HG03135 (cell line): Measurements from ENCODE around the gene C12orf56.
"Not testable (repeated sequence)": the region's sequence is repeated elsewhere in the genome, so short reads cannot be mapped to it uniquely, and the experiment has no call there.

ENCODE experiments used
- ATAC-seq: cut with Tn5 transposase; IDR thresholded peaks from one replicate; pipeline ENCODE4 v1.9.1; 2021; ENCODE audit warnings: mild to moderate bottlenecking, moderate library complexity; ENCODE audit not compliant: unreplicated experiment

The C12orf56 gene

GRCh38 chr12:64387197-64387816, 3.3 kb downstream of the C12orf56 start:
- ATAC-seq = no peak

DNA sequence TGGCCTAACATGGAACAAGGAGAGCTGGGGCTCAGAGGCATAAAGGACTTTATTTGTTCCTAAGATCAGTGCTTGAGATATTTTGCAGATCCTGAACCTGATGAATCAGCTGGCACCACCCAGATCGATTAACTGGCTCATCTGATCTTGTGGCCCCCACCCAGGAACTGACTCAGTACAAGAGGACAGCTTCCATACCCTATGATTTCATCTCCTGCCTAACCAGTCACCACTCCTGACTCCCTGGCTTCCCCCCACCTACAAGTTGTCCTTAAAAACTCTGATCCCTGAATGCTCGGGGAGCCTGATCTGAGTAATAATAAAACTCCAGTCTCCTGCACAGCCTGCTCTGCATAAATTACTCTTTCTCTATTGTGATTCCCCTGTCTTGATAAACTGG, 5.1 kb downstream of the C12orf56 start:
- ATAC-seq = no peak

- no peak for ATAC-seq
These were observed 5.5 kb downstream of the C12orf56 start for GRCh38 chr12:64385019-64385418.

- no peak for ATAC-seq
These were observed 6.9 kb downstream of the C12orf56 start for GRCh38 chr12:64383675-64384074.

GRCh38 chr12:64362721-64363305, 27.7 kb downstream of the C12orf56 start:
- no peak for ATAC-seq

- not testable (repeated sequence) for ATAC-seq
These were observed 29.4 kb downstream of the C12orf56 start for GRCh38 chr12:64361173-64361572.

DNA sequence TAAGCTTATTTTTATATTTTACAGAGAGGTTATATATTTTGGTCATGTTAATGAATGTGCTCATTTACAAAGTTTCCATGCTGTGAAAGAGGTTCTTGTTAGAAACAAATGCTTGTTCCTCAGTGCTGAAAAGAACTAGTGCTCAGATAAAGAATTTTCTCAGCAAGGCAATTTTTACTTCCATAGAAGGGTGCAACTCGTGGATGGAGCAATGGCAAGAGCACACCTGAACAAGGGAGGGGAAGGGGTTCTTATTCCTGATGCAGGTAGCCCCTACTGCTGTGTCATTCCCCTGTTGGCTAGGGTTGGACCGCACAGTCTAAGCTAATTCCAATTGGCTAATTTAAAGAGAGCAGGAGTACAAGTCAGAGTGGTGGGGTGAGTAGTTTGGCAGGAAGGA, 34.3 kb downstream of the C12orf56 start:
- not testable (repeated sequence) for ATAC-seq

DNA sequence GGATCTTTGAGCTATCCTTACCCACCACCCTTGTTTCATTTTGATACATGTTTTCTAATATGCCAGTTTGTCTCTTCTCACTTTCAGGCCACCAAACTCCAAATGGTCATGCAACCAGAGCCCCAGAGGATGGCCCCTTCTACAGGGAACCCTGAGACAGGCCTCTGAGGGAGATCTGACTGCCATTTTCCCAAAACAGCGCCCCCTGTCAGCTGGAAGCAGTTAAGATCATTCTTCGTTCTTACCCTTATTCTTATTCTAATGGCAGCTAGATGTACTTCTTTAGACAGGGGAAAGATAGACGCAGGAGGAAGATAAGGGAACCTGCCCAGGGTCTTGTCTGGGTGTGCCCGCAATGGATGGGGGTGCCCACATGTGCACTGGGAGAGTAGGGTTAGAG, 38.4 kb downstream of the C12orf56 start:
- ATAC-seq = no peak

DNA sequence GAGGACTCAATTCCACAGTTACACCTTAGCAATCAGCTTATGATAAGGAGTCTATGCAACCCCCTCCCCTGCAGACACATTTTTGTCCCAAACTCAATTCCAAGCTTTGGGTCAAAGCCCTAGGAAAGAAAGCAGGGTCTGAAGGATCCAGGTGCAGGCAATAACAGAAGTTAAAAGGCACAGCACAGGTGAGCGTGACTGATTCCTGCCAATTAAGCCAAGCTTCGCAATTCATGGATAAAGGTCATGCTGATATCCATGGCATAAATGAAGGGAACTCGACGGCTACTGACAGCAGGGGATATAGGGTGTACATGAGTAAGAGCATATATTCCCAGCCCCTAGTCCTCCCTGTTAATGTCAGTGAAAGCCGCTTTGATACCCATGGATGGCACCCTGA, 39.3 kb downstream of the C12orf56 start:
- no peak for ATAC-seq

GRCh38 chr12:64347630-64348029, 42.9 kb downstream of the C12orf56 start:
- no peak for ATAC-seq

DNA sequence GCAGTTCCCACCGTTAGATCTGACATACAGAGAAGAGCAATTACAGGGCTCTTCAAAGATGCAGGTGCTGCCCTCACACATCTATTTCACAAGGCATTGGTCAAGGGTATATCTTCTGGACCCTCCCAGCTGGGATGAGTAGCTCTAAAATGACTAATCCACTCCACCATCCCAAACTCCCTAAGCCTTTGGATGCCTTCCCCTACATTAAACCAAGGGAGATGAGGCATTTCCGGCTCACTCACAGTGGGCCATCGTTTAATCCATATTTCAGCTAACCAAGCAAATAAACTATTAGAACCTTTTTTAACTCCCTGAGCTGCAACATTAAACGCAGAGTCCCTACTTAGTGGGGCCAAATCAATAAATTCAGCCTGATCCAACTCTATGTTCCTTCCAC, 45.9 kb downstream of the C12orf56 start:
- not testable (repeated sequence) for ATAC-seq

GRCh38 chr12:64340546-64340945, 50.0 kb downstream of the C12orf56 start:
- ATAC-seq = not testable (repeated sequence)

GRCh38 chr12:64335886-64336466, 54.6 kb downstream of the C12orf56 start:
- no peak for ATAC-seq

DNA sequence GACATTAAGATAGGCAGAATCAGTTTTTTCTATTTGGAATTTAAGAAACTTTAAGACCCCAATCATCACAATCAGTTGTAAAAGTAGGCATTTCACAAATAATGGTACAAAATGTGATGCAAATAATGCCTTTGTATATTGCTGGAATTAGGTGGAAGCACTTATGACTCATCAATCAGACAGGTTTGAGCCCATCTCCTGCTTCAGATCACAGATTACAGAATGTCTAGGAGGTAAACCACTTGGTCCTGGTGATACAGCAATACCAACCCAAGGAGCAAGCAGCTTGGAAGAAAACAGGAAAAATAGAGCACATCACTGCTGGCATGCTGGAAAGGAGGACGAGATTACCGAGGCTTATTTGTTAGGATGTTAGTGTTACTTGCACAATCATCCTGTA, 57.6 kb downstream of the C12orf56 start:
- ATAC-seq = no peak

GRCh38 chr12:64332296-64332695, 58.3 kb downstream of the C12orf56 start:
- ATAC-seq = no peak

GRCh38 chr12:64329031-64329710, 61.4 kb downstream of the C12orf56 start:
- not testable (repeated sequence) for ATAC-seq

GRCh38 chr12:64325055-64325454, 65.5 kb downstream of the C12orf56 start:
- ATAC-seq = no peak

GRCh38 chr12:64323476-64324225, 66.9 kb downstream of the C12orf56 start:
- no peak for ATAC-seq

DNA sequence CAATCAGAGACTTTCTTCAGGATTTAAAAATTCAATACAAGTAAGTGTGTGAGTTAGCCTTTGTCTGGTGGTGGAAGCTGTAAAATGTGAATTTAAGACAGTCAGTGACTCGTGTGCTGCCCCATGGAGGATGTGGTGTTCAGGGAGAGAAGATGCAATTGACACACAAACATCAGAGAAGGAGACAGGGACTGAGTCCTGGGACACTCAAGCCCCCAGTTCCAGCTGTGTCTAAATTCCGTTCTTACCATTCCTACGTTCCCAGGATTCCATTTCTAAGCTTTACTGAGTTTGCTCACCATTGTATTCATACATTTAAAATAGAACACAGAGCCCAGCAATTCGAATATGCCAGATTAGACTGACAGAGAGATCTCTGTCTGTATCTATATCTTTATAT, 67.6 kb downstream of the C12orf56 start:
- no peak for ATAC-seq

DNA sequence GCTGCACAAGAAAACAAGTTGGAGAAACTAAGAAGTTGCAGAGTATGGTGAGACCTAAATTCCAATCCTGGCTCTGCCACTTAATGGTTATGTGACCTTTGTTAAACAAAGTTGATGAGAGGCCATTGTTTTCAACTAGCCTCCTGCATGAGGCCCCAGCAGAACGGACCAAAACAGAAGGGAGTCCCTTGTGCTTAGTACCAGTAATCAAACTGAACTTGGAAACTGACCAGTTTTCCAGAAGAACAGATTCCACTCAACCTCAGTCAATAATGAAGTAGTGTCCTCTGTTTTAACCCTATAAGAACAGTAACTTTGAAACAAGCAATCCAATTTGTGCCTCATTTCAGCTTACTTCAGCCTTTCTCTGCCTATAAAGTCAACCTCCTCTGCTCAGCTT, 69.9 kb downstream of the C12orf56 start:
- ATAC-seq = no peak

- not testable (repeated sequence) for ATAC-seq
These were observed 70.9 kb downstream of the C12orf56 start for GRCh38 chr12:64319540-64320225.
